ENCODE measurements around the gene TMEM184B.

DNA sequence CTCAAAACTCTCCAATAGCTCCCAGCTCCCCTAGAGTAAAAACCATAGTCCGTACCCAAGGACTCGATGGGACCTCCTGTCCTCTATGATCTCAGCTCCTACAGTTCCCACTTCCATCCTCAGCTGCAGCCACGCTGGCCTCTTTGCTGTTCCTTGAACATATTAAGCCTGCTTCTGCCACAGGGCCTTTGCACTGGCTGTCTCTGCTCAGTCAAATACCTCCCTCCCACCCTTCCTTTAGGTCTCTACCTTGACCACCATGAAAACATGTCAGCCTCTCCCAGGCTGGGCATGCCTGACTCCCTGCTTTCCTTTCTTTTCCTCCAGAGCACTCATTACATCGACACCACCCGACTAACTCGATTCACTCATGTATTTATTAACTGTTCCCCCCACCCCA lies 24.5 kb downstream of the TMEM184B start:
- no peak for TF ChIP-seq ZNF274 (IDR thresholded peaks at IDR 0.05; ENCODE audit: low read depth, low read length)
- TF ChIP-seq YY1 (IDR thresholded peaks at IDR 0.05; ENCODE audit: insufficient read depth, insufficient read length) = no peak

Measured in NT2/D1 (cell line).